ENCODE results near the gene TBRG1. TPM values are rescaled to one million over a fixed set of nuclear protein-coding genes. Genes with fewer than 3 reads are reported as not detected.

Gene TBRG1
- total RNA-seq, 4 donors from 2014 or later = 20.8 to 42.3 (median 25.6) TPM

DNA sequence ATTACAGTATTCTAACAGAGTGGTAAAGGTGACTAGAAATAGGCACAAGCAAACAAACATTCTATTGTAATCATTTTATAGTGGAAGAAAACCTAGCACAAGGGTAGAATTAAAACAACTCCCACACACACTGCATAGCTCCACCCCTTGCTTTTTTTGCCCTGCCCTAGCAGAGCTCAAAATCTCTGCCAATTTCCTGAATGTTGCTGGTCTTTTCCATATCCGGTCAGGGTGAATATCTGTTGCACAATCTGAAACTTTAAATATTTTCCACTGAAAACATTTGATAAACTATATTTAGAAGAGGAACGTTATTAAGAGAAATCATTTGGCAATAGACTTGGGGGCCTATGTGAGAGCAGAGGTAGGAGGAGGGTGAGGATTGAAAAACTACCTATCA lies 53.7 kb downstream of the TBRG1 start:
- TF ChIP-seq, protein P1, sequence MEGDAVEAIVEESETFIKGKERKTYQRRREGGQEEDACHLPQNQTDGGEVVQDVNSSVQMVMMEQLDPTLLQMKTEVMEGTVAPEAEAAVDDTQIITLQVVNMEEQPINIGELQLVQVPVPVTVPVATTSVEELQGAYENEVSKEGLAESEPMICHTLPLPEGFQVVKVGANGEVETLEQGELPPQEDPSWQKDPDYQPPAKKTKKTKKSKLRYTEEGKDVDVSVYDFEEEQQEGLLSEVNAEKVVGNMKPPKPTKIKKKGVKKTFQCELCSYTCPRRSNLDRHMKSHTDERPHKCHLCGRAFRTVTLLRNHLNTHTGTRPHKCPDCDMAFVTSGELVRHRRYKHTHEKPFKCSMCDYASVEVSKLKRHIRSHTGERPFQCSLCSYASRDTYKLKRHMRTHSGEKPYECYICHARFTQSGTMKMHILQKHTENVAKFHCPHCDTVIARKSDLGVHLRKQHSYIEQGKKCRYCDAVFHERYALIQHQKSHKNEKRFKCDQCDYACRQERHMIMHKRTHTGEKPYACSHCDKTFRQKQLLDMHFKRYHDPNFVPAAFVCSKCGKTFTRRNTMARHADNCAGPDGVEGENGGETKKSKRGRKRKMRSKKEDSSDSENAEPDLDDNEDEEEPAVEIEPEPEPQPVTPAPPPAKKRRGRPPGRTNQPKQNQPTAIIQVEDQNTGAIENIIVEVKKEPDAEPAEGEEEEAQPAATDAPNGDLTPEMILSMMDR (IDR thresholded peaks at IDR 0.05 in 4 of 5, conservative IDR thresholded peaks at IDR 0.05 in 1 of 5) = no peak
- TF ChIP-seq POLR2A (IDR thresholded peaks at IDR 0.05) = no peak
- DNase-seq = no peak
- Histone ChIP-seq H3K4me3 (no peak overlapping the region), H3K27me3 (no peaks in the 10 kb centered on the region), H3K36me3 (no peaks in the 10 kb centered on the region), H3K9me3 (no peaks in the 10 kb centered on the region), H3K4me1 (peaks cover 15 to 17% of the 10 kb centered on the region in 2 donors), H3K27ac (peak overlapping the region; percentile 24 to 66 (median 39))
- intact Hi-C loops (cut with DNase I; ENCODE audit: low total_unique reads) (loop anchor here (10.0 kb wide), 1 partner anchor 918 kb away; the partner anchor contains the start of gene STT3A), in situ Hi-C loops (cut with MboI; ENCODE audit: low sequenced_read_pairs in 4 of 4) (loop anchor here in 1 of 4 donors (10.0 kb wide), 1 partner anchor 158 kb away; no protein-coding TSS in a partner anchor)
- ATAC-seq = peak in 1 of 2 donors; percentile 18

DNA sequence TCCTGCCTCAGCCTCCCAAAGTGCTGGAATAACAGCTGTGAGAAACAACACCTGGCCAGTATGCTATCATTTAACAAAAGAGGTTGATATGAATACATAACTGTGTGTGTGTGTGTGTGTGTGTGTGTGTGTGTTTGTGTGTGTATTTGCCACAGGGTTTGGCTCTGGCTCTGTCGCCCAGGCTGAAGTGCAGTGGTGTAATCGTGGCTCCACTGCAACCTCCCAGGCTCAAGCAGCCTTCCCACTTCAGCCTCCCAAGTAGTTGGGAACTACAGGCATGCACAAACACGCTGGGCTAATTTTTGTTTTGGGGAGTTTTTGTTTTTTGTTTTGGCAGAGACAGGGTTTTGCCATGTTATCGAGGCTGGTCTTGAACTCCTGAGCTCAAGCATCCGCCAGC lies 55.8 kb downstream of the TBRG1 start:
- in situ Hi-C loops (cut with MboI; ENCODE audit: low sequenced_read_pairs in 4 of 4) (loop anchor here in 1 of 4 donors (10.0 kb wide), 1 partner anchor 156 kb away; no protein-coding TSS in a partner anchor), intact Hi-C loops (cut with DNase I; ENCODE audit: low total_unique reads) (loop anchor here (10.0 kb wide), 1 partner anchor 916 kb away; the partner anchor contains the start of gene STT3A)
- H3K27ac ChIP-seq = no peak overlapping the region
- no peak for DNase-seq
- peaks cover 8 to 11% of the 10 kb centered on the region in 2 donors for H3K4me1 ChIP-seq
- H3K9me3 ChIP-seq = no peaks in the 10 kb centered on the region
- ATAC-seq = no peak
- TF ChIP-seq, protein P1 (IDR thresholded peaks at IDR 0.05 in 4 of 5, conservative IDR thresholded peaks at IDR 0.05 in 1 of 5) = no peak
- TF ChIP-seq POLR2A (IDR thresholded peaks at IDR 0.05) = no peak
- H3K36me3 ChIP-seq = no peaks in the 10 kb centered on the region
- H3K4me3 ChIP-seq = no peak overlapping the region
- H3K27me3 ChIP-seq = peaks cover 0 to 3% (median 0%) of the 10 kb centered on the region in 3 donors

DNA sequence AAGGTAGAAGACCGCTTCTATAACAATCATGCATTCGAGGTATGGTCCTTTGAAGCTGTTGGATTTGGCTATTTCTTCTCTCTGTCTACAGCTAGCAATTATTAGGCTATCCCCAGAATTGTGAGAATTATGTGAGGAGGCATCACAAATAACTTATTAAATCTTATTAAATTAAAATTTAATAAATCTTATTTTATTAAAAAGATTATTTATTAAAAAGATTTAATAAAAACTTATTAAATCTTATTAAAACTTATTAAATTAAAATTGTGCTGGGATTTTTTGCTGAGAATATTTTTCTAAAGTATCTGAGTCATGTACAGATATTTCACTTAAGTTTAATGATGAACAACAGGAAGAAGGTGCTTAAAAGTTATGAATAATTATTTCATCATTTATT lies 58.8 kb downstream of the TBRG1 start:
- no peak for DNase-seq
- intact Hi-C loops (cut with DNase I; ENCODE audit: low total_unique reads) = no loop called here
- ATAC-seq = no peak

DNA sequence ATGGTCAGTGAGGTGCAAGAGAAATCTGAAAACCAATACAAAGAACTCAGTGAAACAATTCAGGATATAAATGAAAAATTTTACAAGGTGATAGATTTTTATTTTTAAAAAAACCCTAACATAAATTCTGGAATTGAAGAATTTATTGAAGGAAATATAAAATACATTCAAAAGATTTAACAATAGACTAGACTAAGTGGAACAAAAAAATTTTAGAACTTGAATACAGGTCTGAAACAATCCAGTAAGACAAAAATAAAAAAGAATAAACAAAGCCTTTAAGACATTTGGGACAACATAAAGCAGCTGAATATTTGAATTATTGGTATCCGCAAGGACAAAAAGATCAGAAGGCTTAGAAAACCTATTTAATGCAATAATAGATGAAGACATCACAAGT lies 59.8 kb downstream of the TBRG1 start:
- DNase-seq (no peak), ATAC-seq (no peak)
- Histone ChIP-seq H3K4me1 (no peaks in the 10 kb centered on the region), H3K4me3 (no peak overlapping the region), H3K27me3 (peaks cover 0 to 3% (median 0%) of the 10 kb centered on the region in 3 donors), H3K36me3 (no peaks in the 10 kb centered on the region), H3K9me3 (no peaks in the 10 kb centered on the region), H3K27ac (no peak overlapping the region)
- intact Hi-C loops (cut with DNase I; ENCODE audit: low total_unique reads) = no loop called here
- in situ Hi-C loops (cut with MboI; ENCODE audit: low sequenced_read_pairs in 4 of 4) = no loop called here
- TF ChIP-seq, protein P1 (IDR thresholded peaks at IDR 0.05 in 4 of 5, conservative IDR thresholded peaks at IDR 0.05 in 1 of 5) = no peak
- TF ChIP-seq POLR2A (IDR thresholded peaks at IDR 0.05) = no peak

More for the DNA sequence above, 58.8 kb downstream of the TBRG1 start:
- H3K27me3 ChIP-seq = peaks cover 0 to 3% (median 0%) of the 10 kb centered on the region in 3 donors
- H3K9me3 ChIP-seq = no peaks in the 10 kb centered on the region
- H3K27ac ChIP-seq = no peak overlapping the region
- H3K4me3 ChIP-seq = no peak overlapping the region
- no peak for TF ChIP-seq POLR2A (IDR thresholded peaks at IDR 0.05)
- TF ChIP-seq, protein P1 (IDR thresholded peaks at IDR 0.05 in 4 of 5, conservative IDR thresholded peaks at IDR 0.05 in 1 of 5) = no peak
- no peaks in the 10 kb centered on the region for H3K36me3 ChIP-seq
- in situ Hi-C loops (cut with MboI; ENCODE audit: low sequenced_read_pairs in 4 of 4) = no loop called here
- H3K4me1 ChIP-seq = no peaks in the 10 kb centered on the region

Other genes starting within 250 kb of the TBRG1 start
- gene OR8B2, start 238.4 kb upstream of the TBRG1 start, total RNA-seq = not detected
- not detected for gene OR8B3, start 223.8 kb upstream of the TBRG1 start, total RNA-seq
- gene OR8B4, start 198.0 kb upstream of the TBRG1 start, total RNA-seq = not detected
- gene OR8B8, start 177.2 kb upstream of the TBRG1 start, total RNA-seq = not detected
- not detected for gene OR8B12, start 79.2 kb upstream of the TBRG1 start, total RNA-seq
- not detected for gene OR8A1, start 52.9 kb upstream of the TBRG1 start, total RNA-seq
- not detected for gene PANX3, start 11.4 kb upstream of the TBRG1 start, total RNA-seq
- 10 to 100 TPM in 2 of 4 donors, 1 to 10 TPM in 2; 8.2 to 12.7 (median 10.1) TPM for gene SIAE, start 50.9 kb downstream of the TBRG1 start, total RNA-seq
- gene SPA17, start 51.0 kb downstream of the TBRG1 start, total RNA-seq = 1 to 10 TPM in 1 of 4 donors, under 1 TPM in 2, not detected in 1; 0.38 to 2.0 (median 0.44) TPM
- under 1 TPM in 2 of 4 donors, not detected in 2; 0.51 to 0.52 TPM for gene NRGN, start 117.1 kb downstream of the TBRG1 start, total RNA-seq
- gene VSIG2, start 129.4 kb downstream of the TBRG1 start, total RNA-seq = under 1 TPM in 2 of 4 donors, not detected in 2; 0.29 to 0.46 TPM
- 10 to 100 TPM; 20.0 to 30.1 (median 27.5) TPM for gene ESAM, start 139.4 kb downstream of the TBRG1 start, total RNA-seq
- 1 to 10 TPM; 3.3 to 5.1 (median 3.8) TPM for gene MSANTD2, start 177.5 kb downstream of the TBRG1 start, total RNA-seq
- 1 to 10 TPM in 2 of 4 donors, under 1 TPM in 2; 0.35 to 3.7 (median 1.3) TPM for gene ROBO3, start 242.6 kb downstream of the TBRG1 start, total RNA-seq

All from gastrocnemius medialis (tissue), 4 donors.